HepG2 (cell line): ENCODE results near the gene UCKL1. TPM values are rescaled to one million over a fixed set of nuclear protein-coding genes. Genes with fewer than 3 reads are reported as not detected.

ENCODE experiments used
- CREM ChIP-seq, 2 experiments: sonication (generic) in 1 of 2; formaldehyde crosslinking in 1 of 2; IDR thresholded peaks; 2 replicates each; pipeline versions ENCODE4 v1.4.0 to v1.6.1; 2016 to 2020; ENCODE audit warnings: antibody characterized with exemption in 1 of 2, mild to moderate bottlenecking in 1 of 2, missing genetic modification reagents in 1 of 2
- DMAP1 ChIP-seq: IDR thresholded peaks from 2 replicates; pipeline ENCODE4 v1.6.1; 2016
- IKZF4 ChIP-seq: sonication (generic); formaldehyde crosslinking; IDR thresholded peaks from 2 replicates; pipeline ENCODE4 v1.5.1; 2020; ENCODE audit warnings: borderline replicate concordance, mild to moderate bottlenecking, low read depth, missing genetic modification reagents; ENCODE audit errors: not compliant biosample characterization
- KAT7 ChIP-seq: IDR thresholded peaks from 2 replicates; pipeline ENCODE4 v1.6.1; 2018; ENCODE audit warnings: borderline replicate concordance, missing compliant biosample characterization
- MATR3 ChIP-seq: sonication (generic); formaldehyde crosslinking; IDR thresholded peaks from 2 replicates; pipeline ENCODE4 v1.4.0; 2020; ENCODE audit warnings: missing genetic modification reagents
- RBFOX2 ChIP-seq: fragments of 200-400 bp; formaldehyde crosslinking; IDR thresholded peaks from 2 replicates; pipeline ENCODE4 v1.6.1; 2017; ENCODE audit warnings: low read depth, mild to moderate bottlenecking, low read length
- TGIF2 ChIP-seq: IDR thresholded peaks from 2 replicates; pipeline ENCODE4 v1.6.1; 2016; ENCODE audit warnings: control low read depth, missing compliant biosample characterization
- ZNF605 ChIP-seq: sonication (generic); formaldehyde crosslinking; IDR thresholded peaks from 2 replicates; pipeline ENCODE4 v1.8.0; 2022; ENCODE audit warnings: mild to moderate bottlenecking, missing genetic modification reagents
- polyA plus RNA-seq, 8 experiments: library from polyadenylated mRNA; depleted of rRNA in 3 of 8; stranded (reverse) in 7 of 8; unstranded in 1 of 8; fragments of >200 nt; fragmentation: Illumina TruSeq in 4 of 8; extraction: Trizol in 4 of 8; gene quantifications; 2 replicates each; pipeline versions ENCODE4 v1.2.1 to v1.2.3, GENCODE V29; 2011 to 2016; ENCODE audit warnings: low read depth in 4 of 8, missing spikeins in 1 of 8, mixed read lengths in 1 of 8; ENCODE audit not compliant: insufficient read depth in 1 of 8
- total RNA-seq, 5 experiments: library from RNA; depleted of rRNA; stranded (reverse); fragments of >200 nt; fragmentation: Illumina TruSeq; extraction: Trizol; gene quantifications; 2 replicates each; pipeline ENCODE4 v1.2.3, GENCODE V29; 2016; ENCODE audit warnings: low read depth in 1 of 5
- TF ChIP-seq, protein P1 (sequence below): sonication (generic); formaldehyde crosslinking; IDR thresholded peaks from 2 replicates; pipeline ENCODE4 v1.5.1; 2020; ENCODE audit warnings: mild to moderate bottlenecking, missing genetic modification reagents, borderline replicate concordance
- TF ChIP-seq, protein P2 (sequence below): IDR thresholded peaks from 2 replicates; pipeline ENCODE4 v1.6.1; 2016; ENCODE audit warnings: low read depth, missing genetic modification reagents, missing compliant biosample characterization
- TF ChIP-seq, protein P3 (sequence below): sonication (generic); formaldehyde crosslinking; IDR thresholded peaks from one replicate; pipeline ENCODE4 v1.5.1; 2020; ENCODE audit warnings: mild to moderate bottlenecking, missing genetic modification reagents; ENCODE audit errors: not compliant biosample characterization
- TF ChIP-seq, protein P4 (sequence below): sonication (generic); formaldehyde crosslinking; IDR thresholded peaks from 2 replicates; pipeline ENCODE4 v1.4.0; 2020; ENCODE audit warnings: missing genetic modification reagents

The UCKL1 gene
- total and polyA plus RNA-seq, 2 of the 13 experiments (the other 11 are each of a cell fraction or from before 2014, with no cell fraction given), result 50.2 to 126 TPM

DNA sequence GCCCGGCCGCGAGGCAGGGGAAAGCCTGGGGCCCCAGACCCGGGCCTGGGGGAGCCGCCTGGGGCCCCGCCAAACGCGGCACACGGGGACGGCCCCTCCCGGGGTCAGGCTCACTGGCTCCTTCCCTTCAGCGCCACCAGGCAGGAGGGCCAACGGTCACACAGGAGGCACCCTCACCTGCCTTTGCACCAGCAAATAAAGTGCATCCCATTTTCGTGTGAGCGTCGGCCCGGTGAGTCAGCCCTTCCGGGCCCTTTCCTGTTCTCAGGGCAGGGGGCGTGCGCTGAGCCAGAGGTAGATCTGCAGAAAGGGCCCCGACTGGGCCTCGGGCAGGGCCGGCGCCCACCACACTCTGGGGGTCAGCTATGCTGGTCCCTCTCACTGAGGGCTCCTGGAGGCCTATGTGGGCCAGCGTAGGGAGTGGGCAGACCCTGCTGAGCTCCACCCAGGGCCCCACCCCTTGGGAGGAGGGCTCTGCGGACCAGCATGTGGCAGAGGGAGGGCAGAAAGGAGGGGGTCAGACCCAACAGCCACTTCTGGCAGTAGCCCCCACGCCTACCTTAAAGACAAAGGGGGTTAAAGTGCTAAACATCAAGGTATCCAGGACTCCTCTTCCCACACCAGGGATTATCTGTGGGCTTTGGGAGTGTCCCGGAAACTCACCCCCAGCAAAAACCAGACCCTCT, 931 bp upstream of the UCKL1 start (continued):
- TF ChIP-seq, protein P1, sequence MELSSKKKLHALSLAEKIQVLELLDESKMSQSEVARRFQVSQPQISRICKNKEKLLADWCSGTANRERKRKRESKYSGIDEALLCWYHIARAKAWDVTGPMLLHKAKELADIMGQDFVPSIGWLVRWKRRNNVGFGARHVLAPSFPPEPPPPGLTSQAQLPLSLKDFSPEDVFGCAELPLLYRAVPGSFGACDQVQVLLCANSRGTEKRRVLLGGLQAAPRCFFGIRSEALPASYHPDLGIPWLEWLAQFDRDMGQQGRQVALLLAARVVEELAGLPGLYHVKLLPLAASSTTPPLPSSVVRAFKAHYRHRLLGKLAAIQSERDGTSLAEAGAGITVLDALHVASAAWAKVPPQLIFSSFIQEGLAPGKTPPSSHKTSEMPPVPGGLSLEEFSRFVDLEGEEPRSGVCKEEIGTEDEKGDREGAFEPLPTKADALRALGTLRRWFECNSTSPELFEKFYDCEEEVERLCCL, result 0 out of 2 replicates have a peak, but pooled peaks have one; percentile 61
- TF ChIP-seq, protein P2, sequence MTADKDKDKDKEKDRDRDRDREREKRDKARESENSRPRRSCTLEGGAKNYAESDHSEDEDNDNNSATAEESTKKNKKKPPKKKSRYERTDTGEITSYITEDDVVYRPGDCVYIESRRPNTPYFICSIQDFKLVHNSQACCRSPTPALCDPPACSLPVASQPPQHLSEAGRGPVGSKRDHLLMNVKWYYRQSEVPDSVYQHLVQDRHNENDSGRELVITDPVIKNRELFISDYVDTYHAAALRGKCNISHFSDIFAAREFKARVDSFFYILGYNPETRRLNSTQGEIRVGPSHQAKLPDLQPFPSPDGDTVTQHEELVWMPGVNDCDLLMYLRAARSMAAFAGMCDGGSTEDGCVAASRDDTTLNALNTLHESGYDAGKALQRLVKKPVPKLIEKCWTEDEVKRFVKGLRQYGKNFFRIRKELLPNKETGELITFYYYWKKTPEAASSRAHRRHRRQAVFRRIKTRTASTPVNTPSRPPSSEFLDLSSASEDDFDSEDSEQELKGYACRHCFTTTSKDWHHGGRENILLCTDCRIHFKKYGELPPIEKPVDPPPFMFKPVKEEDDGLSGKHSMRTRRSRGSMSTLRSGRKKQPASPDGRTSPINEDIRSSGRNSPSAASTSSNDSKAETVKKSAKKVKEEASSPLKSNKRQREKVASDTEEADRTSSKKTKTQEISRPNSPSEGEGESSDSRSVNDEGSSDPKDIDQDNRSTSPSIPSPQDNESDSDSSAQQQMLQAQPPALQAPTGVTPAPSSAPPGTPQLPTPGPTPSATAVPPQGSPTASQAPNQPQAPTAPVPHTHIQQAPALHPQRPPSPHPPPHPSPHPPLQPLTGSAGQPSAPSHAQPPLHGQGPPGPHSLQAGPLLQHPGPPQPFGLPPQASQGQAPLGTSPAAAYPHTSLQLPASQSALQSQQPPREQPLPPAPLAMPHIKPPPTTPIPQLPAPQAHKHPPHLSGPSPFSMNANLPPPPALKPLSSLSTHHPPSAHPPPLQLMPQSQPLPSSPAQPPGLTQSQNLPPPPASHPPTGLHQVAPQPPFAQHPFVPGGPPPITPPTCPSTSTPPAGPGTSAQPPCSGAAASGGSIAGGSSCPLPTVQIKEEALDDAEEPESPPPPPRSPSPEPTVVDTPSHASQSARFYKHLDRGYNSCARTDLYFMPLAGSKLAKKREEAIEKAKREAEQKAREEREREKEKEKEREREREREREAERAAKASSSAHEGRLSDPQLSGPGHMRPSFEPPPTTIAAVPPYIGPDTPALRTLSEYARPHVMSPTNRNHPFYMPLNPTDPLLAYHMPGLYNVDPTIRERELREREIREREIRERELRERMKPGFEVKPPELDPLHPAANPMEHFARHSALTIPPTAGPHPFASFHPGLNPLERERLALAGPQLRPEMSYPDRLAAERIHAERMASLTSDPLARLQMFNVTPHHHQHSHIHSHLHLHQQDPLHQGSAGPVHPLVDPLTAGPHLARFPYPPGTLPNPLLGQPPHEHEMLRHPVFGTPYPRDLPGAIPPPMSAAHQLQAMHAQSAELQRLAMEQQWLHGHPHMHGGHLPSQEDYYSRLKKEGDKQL (CRISPR knock-in tag), result no peak
- TF ChIP-seq DMAP1, result no peak
- TF ChIP-seq IKZF4 (CRISPR knock-in tag), result no peak
- TF ChIP-seq, protein P3, sequence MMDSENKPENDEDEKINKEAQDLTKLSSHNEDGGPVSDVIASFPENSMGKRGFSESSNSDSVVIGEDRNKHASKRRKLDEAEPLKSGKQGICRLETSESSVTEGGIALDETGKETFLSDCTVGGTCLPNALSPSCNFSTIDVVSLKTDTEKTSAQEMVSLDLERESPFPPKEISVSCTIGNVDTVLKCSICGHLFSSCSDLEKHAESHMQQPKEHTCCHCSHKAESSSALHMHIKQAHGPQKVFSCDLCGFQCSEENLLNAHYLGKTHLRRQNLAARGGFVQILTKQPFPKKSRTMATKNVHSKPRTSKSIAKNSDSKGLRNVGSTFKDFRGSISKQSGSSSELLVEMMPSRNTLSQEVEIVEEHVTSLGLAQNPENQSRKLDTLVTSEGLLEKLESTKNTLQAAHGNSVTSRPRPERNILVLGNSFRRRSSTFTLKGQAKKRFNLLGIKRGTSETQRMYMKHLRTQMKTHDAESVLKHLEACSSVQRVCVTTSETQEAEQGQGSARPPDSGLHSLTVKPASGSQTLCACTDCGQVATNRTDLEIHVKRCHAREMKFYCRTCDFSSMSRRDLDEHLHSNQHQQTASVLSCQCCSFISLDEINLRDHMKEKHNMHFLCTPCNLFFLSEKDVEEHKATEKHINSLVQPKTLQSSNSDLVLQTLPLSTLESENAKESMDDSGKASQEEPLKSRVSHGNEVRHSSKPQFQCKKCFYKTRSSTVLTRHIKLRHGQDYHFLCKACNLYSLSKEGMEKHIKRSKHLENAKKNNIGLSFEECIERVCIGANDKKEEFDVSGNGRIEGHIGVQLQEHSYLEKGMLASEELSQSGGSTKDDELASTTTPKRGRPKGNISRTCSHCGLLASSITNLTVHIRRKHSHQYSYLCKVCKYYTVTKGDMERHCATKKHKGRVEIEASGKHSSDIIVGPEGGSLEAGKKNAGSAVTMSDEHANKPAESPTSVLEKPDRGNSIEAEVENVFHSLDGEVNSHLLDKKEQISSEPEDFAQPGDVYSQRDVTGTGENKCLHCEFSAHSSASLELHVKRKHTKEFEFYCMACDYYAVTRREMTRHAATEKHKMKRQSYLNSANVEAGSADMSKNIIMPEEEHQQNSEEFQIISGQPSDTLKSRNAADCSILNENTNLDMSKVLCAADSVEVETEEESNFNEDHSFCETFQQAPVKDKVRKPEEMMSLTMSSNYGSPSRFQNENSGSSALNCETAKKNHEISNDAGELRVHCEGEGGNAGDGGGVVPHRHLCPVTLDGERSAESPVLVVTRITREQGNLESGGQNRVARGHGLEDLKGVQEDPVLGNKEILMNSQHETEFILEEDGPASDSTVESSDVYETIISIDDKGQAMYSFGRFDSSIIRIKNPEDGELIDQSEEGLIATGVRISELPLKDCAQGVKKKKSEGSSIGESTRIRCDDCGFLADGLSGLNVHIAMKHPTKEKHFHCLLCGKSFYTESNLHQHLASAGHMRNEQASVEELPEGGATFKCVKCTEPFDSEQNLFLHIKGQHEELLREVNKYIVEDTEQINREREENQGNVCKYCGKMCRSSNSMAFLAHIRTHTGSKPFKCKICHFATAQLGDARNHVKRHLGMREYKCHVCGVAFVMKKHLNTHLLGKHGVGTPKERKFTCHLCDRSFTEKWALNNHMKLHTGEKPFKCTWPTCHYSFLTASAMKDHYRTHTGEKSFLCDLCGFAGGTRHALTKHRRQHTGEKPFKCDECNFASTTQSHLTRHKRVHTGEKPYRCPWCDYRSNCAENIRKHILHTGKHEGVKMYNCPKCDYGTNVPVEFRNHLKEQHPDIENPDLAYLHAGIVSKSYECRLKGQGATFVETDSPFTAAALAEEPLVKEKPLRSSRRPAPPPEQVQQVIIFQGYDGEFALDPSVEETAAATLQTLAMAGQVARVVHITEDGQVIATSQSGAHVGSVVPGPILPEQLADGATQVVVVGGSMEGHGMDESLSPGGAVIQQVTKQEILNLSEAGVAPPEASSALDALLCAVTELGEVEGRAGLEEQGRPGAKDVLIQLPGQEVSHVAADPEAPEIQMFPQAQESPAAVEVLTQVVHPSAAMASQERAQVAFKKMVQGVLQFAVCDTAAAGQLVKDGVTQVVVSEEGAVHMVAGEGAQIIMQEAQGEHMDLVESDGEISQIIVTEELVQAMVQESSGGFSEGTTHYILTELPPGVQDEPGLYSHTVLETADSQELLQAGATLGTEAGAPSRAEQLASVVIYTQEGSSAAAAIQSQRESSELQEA (CRISPR knock-in tag), result peak; percentile 28
- peak; percentile 79 for TF ChIP-seq RBFOX2
- no peak for TF ChIP-seq ZNF605 (CRISPR knock-in tag)
- no peak for TF ChIP-seq MATR3 (CRISPR knock-in tag)
- TF ChIP-seq, protein P4, sequence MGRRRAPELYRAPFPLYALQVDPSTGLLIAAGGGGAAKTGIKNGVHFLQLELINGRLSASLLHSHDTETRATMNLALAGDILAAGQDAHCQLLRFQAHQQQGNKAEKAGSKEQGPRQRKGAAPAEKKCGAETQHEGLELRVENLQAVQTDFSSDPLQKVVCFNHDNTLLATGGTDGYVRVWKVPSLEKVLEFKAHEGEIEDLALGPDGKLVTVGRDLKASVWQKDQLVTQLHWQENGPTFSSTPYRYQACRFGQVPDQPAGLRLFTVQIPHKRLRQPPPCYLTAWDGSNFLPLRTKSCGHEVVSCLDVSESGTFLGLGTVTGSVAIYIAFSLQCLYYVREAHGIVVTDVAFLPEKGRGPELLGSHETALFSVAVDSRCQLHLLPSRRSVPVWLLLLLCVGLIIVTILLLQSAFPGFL (CRISPR knock-in tag), result 0 out of 2 replicates have a peak, but pooled peaks have one; percentile 27
- no peak for TF ChIP-seq CREM (IDR thresholded peaks at IDR 0.05)
- TF ChIP-seq CREM (CRISPR knock-in tag; IDR thresholded peaks at IDR 0.05), result no peak; the same call in 1 of the 2 replicates
- TF ChIP-seq TGIF2 (CRISPR knock-in tag), result no peak; the same call in 1 of the 2 replicates
- TF ChIP-seq KAT7 (CRISPR knock-in tag), result no peak
